HG03039 (cell line): ENCODE measurements around the gene E2F6.

Source experiments
- ATAC-seq: cut with Tn5 transposase; IDR thresholded peaks from one replicate; pipeline ENCODE4 v1.9.1; 2021; ENCODE audit warnings: mild to moderate bottlenecking, moderate library complexity; ENCODE audit not compliant: unreplicated experiment

E2F6 gene

DNA sequence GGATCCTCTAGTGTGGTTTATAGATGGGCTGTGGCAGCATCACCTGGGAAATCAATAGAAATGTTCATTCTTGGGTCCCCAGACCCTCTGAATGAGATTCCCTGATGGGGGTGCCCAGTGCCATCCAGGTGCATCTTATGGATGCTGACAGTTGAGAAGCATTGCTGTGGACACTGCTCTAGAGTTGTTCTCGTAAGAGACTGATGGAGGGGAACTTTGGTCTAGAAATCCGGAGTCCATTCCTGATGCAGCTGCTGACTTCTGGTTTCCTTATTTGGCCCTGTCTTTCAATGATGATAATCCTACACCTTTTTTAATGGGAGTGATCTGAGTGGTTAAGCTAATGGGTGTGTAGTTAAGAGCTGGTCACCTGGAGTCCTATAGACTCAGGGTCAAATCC is 28.3 kb upstream of the E2F6 start:
- no peak for ATAC-seq

- no peak for ATAC-seq
Measured at GRCh38 chr2:11493282-11493681, 27.3 kb upstream of the E2F6 start.

- ATAC-seq, result no peak
Measured at GRCh38 chr2:11492720-11493119, 26.8 kb upstream of the E2F6 start.

- ATAC-seq, result no peak
Measured at GRCh38 chr2:11492244-11492643, 26.3 kb upstream of the E2F6 start.

DNA sequence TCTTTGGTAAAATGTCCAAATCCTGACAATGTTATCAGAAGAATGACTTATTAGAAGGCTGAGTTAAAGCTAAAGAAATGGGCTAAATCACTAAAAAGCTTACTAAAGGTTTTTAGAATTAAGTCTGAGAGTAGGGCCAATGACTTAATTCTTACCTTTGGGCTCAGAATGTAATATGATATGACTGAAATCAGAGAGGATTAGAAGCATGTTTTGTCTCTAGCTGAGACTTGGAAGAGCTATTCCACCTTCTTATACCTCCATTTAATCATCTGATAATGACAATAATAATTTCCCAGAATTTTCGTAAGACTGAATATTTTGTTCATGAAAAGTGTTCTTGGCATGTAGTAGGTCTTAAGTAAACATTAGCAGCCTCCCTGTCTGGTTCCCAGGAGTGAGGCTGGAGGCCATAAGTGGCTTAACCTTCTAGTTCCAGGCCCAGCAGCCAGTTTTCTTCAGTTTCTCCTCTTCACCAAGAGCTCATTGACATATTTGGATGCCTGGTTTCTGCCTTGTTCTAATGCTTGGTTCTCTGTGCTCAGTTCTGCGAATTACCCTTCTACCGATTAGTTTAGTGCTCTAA is 25.5 kb upstream of the E2F6 start:
- no peak for ATAC-seq

DNA sequence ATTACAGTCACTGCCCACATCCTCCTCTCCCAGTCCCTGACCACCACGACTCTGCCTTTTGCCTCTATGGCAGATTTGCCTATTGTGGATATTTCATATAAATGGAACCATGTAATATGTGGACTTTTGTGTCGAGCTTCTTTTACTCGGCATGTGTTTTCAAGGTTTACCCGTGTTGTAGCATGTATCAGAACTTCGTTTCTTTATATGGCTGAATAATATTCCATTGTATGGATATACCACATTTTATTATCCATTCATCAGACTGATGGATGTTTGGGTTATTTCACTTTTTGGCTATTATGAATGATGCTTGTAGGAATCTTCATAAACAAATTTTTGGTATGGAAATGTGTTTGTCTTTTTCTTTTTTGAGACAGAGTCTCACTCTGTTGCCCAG is 24.2 kb upstream of the E2F6 start:
- ATAC-seq, result no peak

- no peak for ATAC-seq
Measured at GRCh38 chr2:11488809-11489208, 22.8 kb upstream of the E2F6 start.

- ATAC-seq, result no peak
Measured at GRCh38 chr2:11483806-11484617, 18.1 kb upstream of the E2F6 start.

- no peak for ATAC-seq
Measured at GRCh38 chr2:11482473-11483035, 16.6 kb upstream of the E2F6 start.

DNA sequence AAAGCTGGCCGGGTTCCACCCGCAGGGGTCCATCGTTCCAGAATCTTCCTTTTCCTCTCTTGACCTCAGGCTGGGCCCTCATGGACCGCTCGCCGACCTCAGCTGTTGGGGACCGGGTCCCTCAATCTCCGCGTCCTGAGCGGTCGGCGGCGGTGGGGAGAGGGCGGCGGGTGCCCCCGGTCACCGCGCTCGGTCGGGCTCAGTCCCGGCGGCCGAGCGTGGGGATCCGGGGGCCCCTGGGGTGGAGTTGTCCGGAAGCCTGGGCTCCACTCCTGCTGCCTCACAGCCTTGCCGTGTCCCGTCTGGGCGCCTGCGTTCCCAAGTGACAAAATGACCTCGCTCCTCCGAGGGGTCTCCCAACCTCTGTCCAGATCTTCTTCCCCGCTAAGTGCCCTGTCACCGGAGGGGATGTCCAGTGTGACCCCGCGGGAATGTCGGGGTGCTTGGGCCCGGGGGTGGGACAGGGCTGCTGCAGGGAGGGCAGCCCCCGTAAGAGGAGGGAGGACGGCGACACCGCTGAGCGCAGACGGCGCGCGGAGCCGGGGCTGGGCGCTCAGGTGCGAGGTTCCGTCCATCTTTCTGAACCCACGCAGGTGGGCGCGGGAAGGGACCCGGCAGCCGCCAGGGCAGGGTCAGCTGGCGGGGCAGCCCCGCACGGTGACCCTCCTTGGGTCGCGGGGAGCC is 16.0 kb upstream of the E2F6 start:
- ATAC-seq, result no peak

- no peak for ATAC-seq
Measured at GRCh38 chr2:11481426-11481788, 15.4 kb upstream of the E2F6 start.

GRCh38 chr2:11480859-11481258 is 14.9 kb upstream of the E2F6 start:
- no peak for ATAC-seq

- ATAC-seq, result no peak
Measured at GRCh38 chr2:11480406-11480805, 14.4 kb upstream of the E2F6 start.

DNA sequence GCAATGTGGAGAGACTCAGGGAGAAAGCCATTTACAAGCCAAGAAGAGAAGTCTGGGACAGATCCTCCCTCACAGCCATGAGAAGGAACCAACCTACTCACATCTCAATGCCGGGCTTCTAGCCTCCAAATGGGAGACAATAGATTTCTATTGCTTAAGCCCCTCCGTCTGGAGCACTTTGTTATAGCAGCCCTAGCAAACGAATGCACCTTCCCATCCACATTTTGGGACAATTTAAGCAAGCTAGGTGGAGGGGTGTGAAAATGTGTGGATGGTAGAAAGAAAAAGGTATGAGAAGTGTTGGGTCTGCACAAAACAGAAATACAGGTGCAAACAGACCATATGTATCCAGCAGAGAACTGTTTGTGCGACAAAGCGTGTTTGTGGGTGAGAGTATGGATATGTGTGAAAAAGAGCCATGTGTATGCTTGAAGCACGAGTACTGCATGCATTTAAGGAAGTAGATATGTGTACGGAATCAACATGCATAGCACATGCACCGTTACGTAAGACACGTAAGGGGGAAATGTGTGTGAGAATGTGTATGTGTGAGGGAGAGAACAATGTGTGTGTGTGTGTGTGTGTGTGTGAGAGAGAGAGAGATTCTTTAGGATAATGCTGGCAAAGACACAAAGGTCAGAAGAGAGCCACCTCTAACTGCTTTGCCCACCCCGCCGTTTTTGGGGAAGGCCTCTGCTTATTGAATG is 13.1 kb upstream of the E2F6 start:
- ATAC-seq, result no peak

GRCh38 chr2:11477994-11478393 is 12.0 kb upstream of the E2F6 start:
- ATAC-seq, result peak; percentile 67

- ATAC-seq, result no peak
Measured at GRCh38 chr2:11473659-11474433, 7.9 kb upstream of the E2F6 start.

DNA sequence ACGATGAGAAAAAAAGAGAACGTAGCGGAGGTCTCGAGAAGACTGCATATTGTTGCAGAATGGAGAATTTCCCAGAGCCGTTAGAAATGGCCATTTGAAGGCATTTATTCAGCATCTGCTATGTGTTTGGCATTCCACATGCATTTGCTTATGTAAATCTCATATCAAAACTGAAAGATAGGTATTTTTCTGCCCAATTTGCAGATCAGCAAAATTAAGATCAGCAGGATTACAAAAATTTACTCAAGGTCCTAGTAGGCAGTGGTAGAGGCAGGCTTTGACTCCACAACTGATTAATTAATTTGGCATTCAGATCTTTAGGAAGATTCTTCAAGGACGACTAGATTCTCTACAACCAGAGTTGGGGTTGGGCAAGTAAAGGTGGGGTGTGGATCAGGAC is 1.8 kb upstream of the E2F6 start:
- no peak for ATAC-seq

GRCh38 chr2:11467129-11467649 is 1.2 kb upstream of the E2F6 start:
- no peak for ATAC-seq

DNA sequence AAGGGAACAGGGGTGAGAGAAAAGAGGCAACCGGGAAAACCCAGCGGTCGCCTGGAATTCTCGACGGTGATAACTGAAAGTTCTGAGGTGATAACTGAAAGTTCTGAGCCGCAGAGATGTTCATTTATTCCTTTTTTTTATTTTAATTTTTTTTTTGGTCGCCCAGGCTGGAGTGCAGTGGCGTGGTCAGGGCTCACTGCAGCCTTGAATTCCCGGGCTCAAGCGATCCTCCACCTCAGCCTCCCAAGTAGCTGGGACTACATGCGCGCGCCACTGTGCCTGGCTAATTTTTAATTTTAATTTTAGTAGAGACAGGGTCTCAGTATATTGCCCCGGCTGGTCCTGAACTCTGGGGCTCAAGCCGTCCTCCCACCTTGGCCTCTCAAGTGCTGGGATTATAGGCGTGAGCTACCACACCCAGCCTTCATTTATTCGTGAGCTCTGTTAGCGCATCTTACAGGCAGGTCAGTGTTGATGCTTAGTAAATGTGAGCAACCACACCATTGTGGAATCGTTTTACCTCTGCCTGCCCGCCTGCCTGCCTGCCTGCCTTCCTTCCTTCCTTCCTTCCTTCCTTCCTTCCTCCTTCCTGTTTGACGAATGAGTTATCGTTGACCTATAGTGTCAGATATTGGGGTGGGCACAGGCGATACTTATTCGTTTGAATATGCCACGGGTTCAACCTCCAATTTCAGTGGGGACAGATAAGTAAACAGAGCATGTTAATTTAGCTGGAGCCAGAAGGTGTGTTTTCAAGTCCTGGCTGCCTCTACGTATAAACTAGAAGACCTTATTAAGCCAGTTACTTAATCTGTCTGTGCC is 557 bp upstream of the E2F6 start:
- no peak for ATAC-seq
